ENCODE data around the gene MBD3L5.

The MBD3L5 gene

GRCh38 chr19:7069042-7069903 lies 38.9 kb downstream of the MBD3L5 start, which contains the start of gene ZNF557:
Gene ZNF557 (plus strand): TSS chr19:7069703. CDS start chr19:7075075, 5,372 bp downstream.
- Histone ChIP-seq H2AFZ (ENCODE audit: low read depth) (peak within 1 kb of the TSS; percentile 96), H3K4me2 (peak within 1 kb of the TSS; percentile 98), H3K27me3 (ENCODE audit: insufficient read depth, low read depth) (no peaks in the 10 kb centered on the region), H4K20me1 (ENCODE audit: insufficient read depth) (no peaks in the 10 kb centered on the region), H3K9ac (peak within 1 kb of the TSS; percentile 56; the same call in 1 of the 2 replicates), H3K4me1 (ENCODE audit: low read depth, poor library complexity, severe bottlenecking) (peaks cover 10% of the 10 kb centered on the region), H3K36me3 (ENCODE audit: insufficient read depth) (peaks cover 5% of the 10 kb centered on the region; the same call in 1 of the 2 replicates), H3K4me3 (IDR thresholded peaks at IDR 0.05; ENCODE audit: insufficient read depth, low read depth, low read length) (no peak within 1 kb of the TSS), H3K27ac (peak within 1 kb of the TSS; percentile 58), H3K79me2 (ENCODE audit: insufficient read depth, low read depth) (peaks cover 21% of the 10 kb centered on the region)
- TF ChIP-seq CTCF (conservative IDR thresholded peaks at IDR 0.05; ENCODE audit: low read depth, low read length): no peak

GRCh38 chr19:7069904-7070226 lies 39.5 kb downstream of the MBD3L5 start:
- Histone ChIP-seq H4K20me1 (ENCODE audit: insufficient read depth) (no peaks in the 10 kb centered on the region), H3K4me1 (ENCODE audit: low read depth, poor library complexity, severe bottlenecking) (peaks cover 10% of the 10 kb centered on the region), H3K4me3 (IDR thresholded peaks at IDR 0.05; ENCODE audit: insufficient read depth, low read depth, low read length) (no peak overlapping the region), H3K4me2 (peak overlapping the region; percentile 98), H3K79me2 (ENCODE audit: insufficient read depth, low read depth) (peaks cover 21% of the 10 kb centered on the region), H3K27me3 (ENCODE audit: insufficient read depth, low read depth) (no peaks in the 10 kb centered on the region), H3K36me3 (ENCODE audit: insufficient read depth) (peaks cover 5% of the 10 kb centered on the region; the same call in 1 of the 2 replicates), H3K9ac (peak overlapping the region; percentile 56; the same call in 1 of the 2 replicates), H3K27ac (peak overlapping the region; percentile 58), H2AFZ (ENCODE audit: low read depth) (peak overlapping the region; percentile 96)
- TF ChIP-seq CTCF (conservative IDR thresholded peaks at IDR 0.05; ENCODE audit: low read depth, low read length): no peak

- H3K36me3 ChIP-seq (ENCODE audit: insufficient read depth): peaks cover 8% of the 10 kb centered on the region; the same call in 1 of the 2 replicates
- TF ChIP-seq CTCF (conservative IDR thresholded peaks at IDR 0.05; ENCODE audit: low read depth, low read length): no peak
Measured at GRCh38 chr19:7072541-7072940, 42.2 kb downstream of the MBD3L5 start.

GRCh38 chr19:7074705-7075282 lies 44.4 kb downstream of the MBD3L5 start:
- Histone ChIP-seq H3K9ac (no peak overlapping the region), H3K4me1 (ENCODE audit: low read depth, poor library complexity, severe bottlenecking) (peaks cover 10% of the 10 kb centered on the region), H3K79me2 (ENCODE audit: insufficient read depth, low read depth) (peaks cover 20% of the 10 kb centered on the region), H3K4me3 (IDR thresholded peaks at IDR 0.05; ENCODE audit: insufficient read depth, low read depth, low read length) (no peak overlapping the region), H3K27ac (no peak overlapping the region), H3K27me3 (ENCODE audit: insufficient read depth, low read depth) (no peaks in the 10 kb centered on the region), H2AFZ (ENCODE audit: low read depth) (no peak overlapping the region), H3K4me2 (no peak overlapping the region), H4K20me1 (ENCODE audit: insufficient read depth) (no peaks in the 10 kb centered on the region), H3K36me3 (ENCODE audit: insufficient read depth) (peaks cover 21% of the 10 kb centered on the region; the same call in 1 of the 2 replicates)
- TF ChIP-seq CTCF (conservative IDR thresholded peaks at IDR 0.05; ENCODE audit: low read depth, low read length): no peak

More at GRCh38 chr19:7072541-7072940, 42.2 kb downstream of the MBD3L5 start:
- Histone ChIP-seq H3K4me3 (IDR thresholded peaks at IDR 0.05; ENCODE audit: insufficient read depth, low read depth, low read length) (no peak overlapping the region), H3K27ac (no peak overlapping the region), H2AFZ (ENCODE audit: low read depth) (no peak overlapping the region), H3K9ac (no peak overlapping the region), H4K20me1 (ENCODE audit: insufficient read depth) (no peaks in the 10 kb centered on the region), H3K4me2 (no peak overlapping the region), H3K27me3 (ENCODE audit: insufficient read depth, low read depth) (no peaks in the 10 kb centered on the region), H3K4me1 (ENCODE audit: low read depth, poor library complexity, severe bottlenecking) (peaks cover 10% of the 10 kb centered on the region), H3K79me2 (ENCODE audit: insufficient read depth, low read depth) (peaks cover 21% of the 10 kb centered on the region)

All from KMS-11 (cell line).